NT2/D1 (cell line): Measurements from ENCODE around the gene IFRD2.
"Not testable (repeated sequence)": the region's sequence is repeated elsewhere in the genome, so short reads cannot be mapped to it uniquely, and the experiment has no call there.

ENCODE experiments used
- DNase-seq: peaks from one replicate; pipeline ENCODE4 v3.0.0-alpha.2; 2011; ENCODE audit warnings: low read depth, low spot score
- H3K27me3 ChIP-seq: 2 replicates; pipeline ENCODE4 v1.6.0; 2011; ENCODE audit warnings: mild to moderate bottlenecking; ENCODE audit not compliant: insufficient read length, insufficient read depth
- H3K36me3 ChIP-seq: 2 replicates; pipeline ENCODE4 v1.6.1; 2011; ENCODE audit warnings: mild to moderate bottlenecking, low read length, mixed read lengths; ENCODE audit not compliant: insufficient read depth, insufficient read length
- H3K4me1 ChIP-seq: 2 replicates; pipeline ENCODE4 v1.5.1; 2011; ENCODE audit not compliant: insufficient read depth, insufficient read length
- H3K4me3 ChIP-seq: 2 replicates; pipeline ENCODE4 v1.5.1; 2011; ENCODE audit warnings: low read depth; ENCODE audit not compliant: insufficient read length
- H3K9ac ChIP-seq: 2 replicates; pipeline ENCODE4 v1.6.0; 2011; ENCODE audit warnings: low read depth; ENCODE audit not compliant: insufficient read length
- H3K9me3 ChIP-seq: 2 replicates; pipeline ENCODE4 v1.5.1; 2011; ENCODE audit warnings: mild to moderate bottlenecking, low read length; ENCODE audit not compliant: insufficient read depth
- SUZ12 ChIP-seq: IDR thresholded peaks from 2 replicates; pipeline ENCODE4 v1.6.1; 2011; ENCODE audit not compliant: insufficient read length, insufficient read depth; ENCODE audit errors: extremely low read depth
- YY1 ChIP-seq: IDR thresholded peaks from 2 replicates; pipeline ENCODE4 v1.6.1; 2011; ENCODE audit not compliant: insufficient read length, insufficient read depth
- ZNF274 ChIP-seq: IDR thresholded peaks from 2 replicates; pipeline ENCODE4 v1.6.1; 2011; ENCODE audit warnings: mild to moderate bottlenecking, low read depth, low read length

The IFRD2 gene

GRCh38 chr3:50293079-50293801 is 1.0 kb upstream of the IFRD2 start:
- H3K4me1 ChIP-seq: peaks cover 10% of the 10 kb centered on the region
- TF ChIP-seq SUZ12 (no peak), ZNF274 (no peak), YY1 (no peak)
- H3K9me3 ChIP-seq: no peaks in the 10 kb centered on the region
- no peaks in the 10 kb centered on the region for H3K27me3 ChIP-seq
- peaks cover 34% of the 10 kb centered on the region for H3K36me3 ChIP-seq
- no peak for DNase-seq
- peak overlapping the region; percentile 71 for H3K9ac ChIP-seq
- no peak overlapping the region for H3K4me3 ChIP-seq

- Histone ChIP-seq H3K4me1 (peaks cover 15% of the 10 kb centered on the region), H3K36me3 (peaks cover 51% of the 10 kb centered on the region), H3K9me3 (no peaks in the 10 kb centered on the region), H3K4me3 (no peak overlapping the region), H3K9ac (no peak overlapping the region), H3K27me3 (no peaks in the 10 kb centered on the region)
- no peak for DNase-seq
- TF ChIP-seq YY1: no peak
- no peak for TF ChIP-seq ZNF274
- no peak for TF ChIP-seq SUZ12
Measured at GRCh38 chr3:50290161-50290641, 2.0 kb downstream of the IFRD2 start.

GRCh38 chr3:50289130-50289529 is 3.1 kb downstream of the IFRD2 start:
- Histone ChIP-seq H3K36me3 (peaks cover 51% of the 10 kb centered on the region), H3K4me3 (no peak overlapping the region), H3K27me3 (no peaks in the 10 kb centered on the region), H3K4me1 (peaks cover 15% of the 10 kb centered on the region), H3K9me3 (no peaks in the 10 kb centered on the region), H3K9ac (no peak overlapping the region)
- DNase-seq: no peak
- TF ChIP-seq YY1: no peak
- no peak for TF ChIP-seq ZNF274
- no peak for TF ChIP-seq SUZ12

- Histone ChIP-seq H3K9ac (no peak overlapping the region), H3K36me3 (peaks cover 51% of the 10 kb centered on the region), H3K4me3 (no peak overlapping the region), H3K9me3 (no peaks in the 10 kb centered on the region), H3K4me1 (peaks cover 15% of the 10 kb centered on the region), H3K27me3 (no peaks in the 10 kb centered on the region)
- no peak for DNase-seq
- TF ChIP-seq YY1 (no peak), SUZ12 (no peak), ZNF274 (no peak)
Measured at GRCh38 chr3:50288387-50289007, 3.7 kb downstream of the IFRD2 start.

GRCh38 chr3:50287262-50287661 is 5.0 kb downstream of the IFRD2 start:
- H3K36me3 ChIP-seq: peaks cover 51% of the 10 kb centered on the region

GRCh38 chr3:50286322-50287227 is 5.7 kb downstream of the IFRD2 start:
- Histone ChIP-seq H3K36me3 (peaks cover 51% of the 10 kb centered on the region), H3K9me3 (no peaks in the 10 kb centered on the region), H3K9ac (no peak overlapping the region), H3K27me3 (no peaks in the 10 kb centered on the region), H3K4me3 (no peak overlapping the region), H3K4me1 (peaks cover 9% of the 10 kb centered on the region)
- TF ChIP-seq ZNF274 (no peak), SUZ12 (no peak), YY1 (no peak)
- DNase-seq: no peak

More at GRCh38 chr3:50287262-50287661, 5.0 kb downstream of the IFRD2 start:
- Histone ChIP-seq H3K9me3 (no peaks in the 10 kb centered on the region), H3K27me3 (no peaks in the 10 kb centered on the region), H3K4me1 (peaks cover 9% of the 10 kb centered on the region), H3K9ac (no peak overlapping the region), H3K4me3 (no peak overlapping the region)
- DNase-seq: no peak
- TF ChIP-seq SUZ12 (no peak), YY1 (no peak), ZNF274 (no peak)

- not testable (repeated sequence) for H3K9me3 ChIP-seq, H3K27me3 ChIP-seq, H3K4me3 ChIP-seq, DNase-seq, H3K4me1 ChIP-seq, H3K9ac ChIP-seq
- peaks cover 36% of the 10 kb centered on the region for H3K36me3 ChIP-seq
Measured at GRCh38 chr3:50284121-50284520, 8.1 kb downstream of the IFRD2 start.
